AG08395 (cell line): ENCODE data around the gene TTLL8.
A peak's percentile ranks its signal among the peaks of the same experiment; 100 is the strongest.
"Not testable (repeated sequence)": the region's sequence is repeated elsewhere in the genome, so short reads cannot be mapped to it uniquely, and the experiment has no call there.

Experiments used
- DNase-seq: peaks from one replicate; pipeline ENCODE4 v3.0.0; 2012; ENCODE audit warnings: mixed read lengths, low spot score

Gene TTLL8

GRCh38 chr22:49983148-49984042, 74.7 kb downstream of the TTLL8 start:
- DNase-seq = no peak

- not testable (repeated sequence) for DNase-seq
Observed at GRCh38 chr22:49981799-49982198, 76.3 kb downstream of the TTLL8 start.

- DNase-seq = peak; percentile 33
Observed at GRCh38 chr22:49979587-49980264, 78.4 kb downstream of the TTLL8 start.

GRCh38 chr22:49977578-49977977, 80.5 kb downstream of the TTLL8 start:
- no peak for DNase-seq

GRCh38 chr22:49976439-49977175, 81.5 kb downstream of the TTLL8 start:
- no peak for DNase-seq

GRCh38 chr22:49975543-49976389, 82.3 kb downstream of the TTLL8 start:
- DNase-seq = no peak

GRCh38 chr22:49973018-49973961, 84.8 kb downstream of the TTLL8 start:
- no peak for DNase-seq

- DNase-seq = no peak
Observed at GRCh38 chr22:49972163-49973017, 85.7 kb downstream of the TTLL8 start.

- DNase-seq = peak; percentile 68
Observed at GRCh38 chr22:49971232-49972162, 86.6 kb downstream of the TTLL8 start.

- DNase-seq = peak; percentile 97
Observed at GRCh38 chr22:49970528-49971231, 87.4 kb downstream of the TTLL8 start.

- DNase-seq = no peak
Observed at GRCh38 chr22:49969751-49970527, 88.2 kb downstream of the TTLL8 start.

GRCh38 chr22:49968831-49969661, 89.1 kb downstream of the TTLL8 start:
- no peak for DNase-seq
